Colonic mucosa (tissue), 4 donors: ENCODE results near the gene NDUFS3. TPM values are rescaled to one million over a fixed set of nuclear protein-coding genes. Genes with fewer than 3 reads are reported as not detected.

Experiments
- DNase-seq: peaks from one replicate; pipeline ENCODE4 v3.0.0-alpha.2; 2020
- H3K27ac ChIP-seq: fragments of 200-600 bp; one replicate; pipeline ENCODE4 v1.8.0; 2021
- H3K27me3 ChIP-seq: fragments of 200-600 bp; one replicate; pipeline ENCODE4 v1.8.0; 2021
- H3K36me3 ChIP-seq: fragments of 200-600 bp; one replicate; pipeline ENCODE4 v1.8.0; 2021
- H3K4me1 ChIP-seq: fragments of 200-600 bp; one replicate; pipeline ENCODE4 v1.8.0; 2021; ENCODE audit warnings: mild to moderate bottlenecking
- H3K4me3 ChIP-seq: fragments of 200-600 bp; one replicate; pipeline ENCODE4 v1.8.0; 2021
- H3K9ac ChIP-seq, 2 donors: one replicate each; pipeline ENCODE4 v1.7.0; 2013; ENCODE audit warnings: control low read depth in 2 of 2, low read depth in 2 of 2, low read length in 2 of 2
- H3K9me3 ChIP-seq: fragments of 200-600 bp; one replicate; pipeline ENCODE4 v1.8.0; 2021
- intact Hi-C: fragments of 100-400 bp; cut with DNase I; formaldehyde crosslinking; loops from one replicate; pipeline ENCODE4 v1.14.1; 2022
- total RNA-seq, 2 donors: library from RNA; stranded (reverse); fragmentation: NEBNext Ultra II Directional in 1 of 2; extraction: Animal tissue kit (Norgen Biotek cat#: 25700) in 1 of 2; gene quantifications; one replicate each; pipeline ENCODE4 v1.2.1, GENCODE V29; 2021
- TF ChIP-seq, protein P1 (sequence below): fragments of 200-600 bp; IDR thresholded peaks from one replicate; pipeline ENCODE4 v1.8.0; 2022; ENCODE audit warnings: antibody characterized with exemption, mild to moderate bottlenecking
- donor health status: healthy.
- donor health status: DM: no; HTN: no; CAD: no.
- donor health status: DM: no; HTN: no; CAD: no.

NDUFS3 gene
- total RNA-seq, 2 donors from 2014 or later = 228 to 266 TPM

DNA sequence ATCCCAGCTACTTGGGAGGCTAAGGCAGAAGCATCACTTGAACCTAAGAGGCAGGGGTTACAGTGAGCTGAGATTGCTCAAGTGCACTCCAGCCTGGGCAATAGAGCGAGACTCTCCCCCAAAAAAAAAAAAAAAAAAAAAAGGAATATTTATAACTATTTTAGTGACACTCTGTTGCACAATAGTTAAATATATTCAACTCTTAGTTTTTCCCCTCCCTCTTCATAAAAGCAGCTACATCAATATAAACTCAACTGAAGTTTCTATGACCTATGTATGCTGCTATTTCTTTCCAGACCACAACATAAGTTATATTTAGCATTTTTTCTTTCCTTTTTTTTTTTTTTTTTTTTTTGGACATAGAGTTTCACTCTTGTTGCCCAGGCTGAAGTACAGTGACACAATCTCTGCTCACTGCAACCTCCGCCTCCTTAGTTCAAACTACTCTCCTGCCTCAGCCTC, 45.2 kb upstream of the NDUFS3 start:
- no peaks in the 10 kb centered on the region for H3K36me3 ChIP-seq

DNA sequence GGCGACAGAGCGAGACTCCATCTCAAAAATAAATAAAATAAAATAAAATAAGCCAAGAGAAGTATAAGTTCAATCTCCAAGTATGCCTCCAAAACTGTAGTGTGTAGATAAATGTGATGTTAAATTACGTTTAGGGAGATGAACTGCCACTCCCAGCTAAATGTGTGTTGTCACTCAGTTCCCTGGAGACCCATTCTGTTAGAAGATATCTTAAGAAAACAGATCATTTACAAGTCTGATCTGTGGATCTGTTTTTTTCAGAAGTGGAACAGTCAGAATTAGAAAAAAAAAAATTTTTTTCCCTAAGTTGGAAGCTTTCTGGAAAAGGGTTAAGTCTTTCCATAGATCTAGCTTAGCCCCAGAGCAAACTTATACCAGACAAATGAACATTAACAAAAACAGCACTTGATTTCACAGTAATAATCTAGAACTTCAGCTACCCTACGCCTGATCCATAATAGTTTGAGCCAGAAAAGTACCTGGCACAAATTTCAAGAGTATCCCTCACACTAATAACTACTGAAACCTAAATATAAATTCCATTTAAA, 44.1 kb upstream of the NDUFS3 start:
- Histone ChIP-seq H3K4me3 (no peak overlapping the region), H3K27ac (no peak overlapping the region), H3K4me1 (peaks cover 8% of the 10 kb centered on the region), H3K36me3 (no peaks in the 10 kb centered on the region), H3K27me3 (no peaks in the 10 kb centered on the region), H3K9me3 (no peaks in the 10 kb centered on the region), H3K9ac (no peak overlapping the region)
- TF ChIP-seq, protein P1, sequence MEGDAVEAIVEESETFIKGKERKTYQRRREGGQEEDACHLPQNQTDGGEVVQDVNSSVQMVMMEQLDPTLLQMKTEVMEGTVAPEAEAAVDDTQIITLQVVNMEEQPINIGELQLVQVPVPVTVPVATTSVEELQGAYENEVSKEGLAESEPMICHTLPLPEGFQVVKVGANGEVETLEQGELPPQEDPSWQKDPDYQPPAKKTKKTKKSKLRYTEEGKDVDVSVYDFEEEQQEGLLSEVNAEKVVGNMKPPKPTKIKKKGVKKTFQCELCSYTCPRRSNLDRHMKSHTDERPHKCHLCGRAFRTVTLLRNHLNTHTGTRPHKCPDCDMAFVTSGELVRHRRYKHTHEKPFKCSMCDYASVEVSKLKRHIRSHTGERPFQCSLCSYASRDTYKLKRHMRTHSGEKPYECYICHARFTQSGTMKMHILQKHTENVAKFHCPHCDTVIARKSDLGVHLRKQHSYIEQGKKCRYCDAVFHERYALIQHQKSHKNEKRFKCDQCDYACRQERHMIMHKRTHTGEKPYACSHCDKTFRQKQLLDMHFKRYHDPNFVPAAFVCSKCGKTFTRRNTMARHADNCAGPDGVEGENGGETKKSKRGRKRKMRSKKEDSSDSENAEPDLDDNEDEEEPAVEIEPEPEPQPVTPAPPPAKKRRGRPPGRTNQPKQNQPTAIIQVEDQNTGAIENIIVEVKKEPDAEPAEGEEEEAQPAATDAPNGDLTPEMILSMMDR = no peak
- no peak for DNase-seq
- intact Hi-C loops = no loop called here

More for the DNA sequence above, 45.2 kb upstream of the NDUFS3 start:
- no peaks in the 10 kb centered on the region for H3K9me3 ChIP-seq
- intact Hi-C loops = no loop called here
- H3K4me1 ChIP-seq = peaks cover 5% of the 10 kb centered on the region
- no peak overlapping the region for H3K27ac ChIP-seq
- TF ChIP-seq, protein P1 = no peak
- H3K27me3 ChIP-seq = no peaks in the 10 kb centered on the region
- no peak overlapping the region for H3K4me3 ChIP-seq
- H3K9ac ChIP-seq = no peak overlapping the region
- DNase-seq = no peak

DNA sequence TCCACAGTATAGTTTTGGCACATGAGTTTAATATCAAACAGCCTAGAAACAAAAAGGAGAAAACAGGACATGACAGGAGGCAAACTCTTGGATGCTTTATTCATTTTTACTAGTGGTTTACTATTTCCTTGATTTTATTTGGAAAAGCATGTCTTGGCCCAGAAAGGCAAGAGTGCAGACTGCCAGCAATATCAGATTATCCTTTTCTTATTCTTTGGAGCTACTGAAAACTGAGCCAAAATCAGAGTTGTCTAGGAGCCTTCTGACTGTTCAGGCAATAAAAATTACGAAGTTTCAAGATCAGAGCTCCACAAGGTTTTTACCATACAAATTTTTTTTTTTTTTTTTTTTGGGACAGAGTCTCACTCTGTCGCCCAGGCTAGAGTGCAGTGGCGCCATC, 42.0 kb upstream of the NDUFS3 start:
- intact Hi-C loops = no loop called here
- no peak overlapping the region for H3K4me3 ChIP-seq
- no peak overlapping the region for H3K9ac ChIP-seq
- TF ChIP-seq, protein P1 = no peak
- DNase-seq = no peak
- H3K4me1 ChIP-seq = peaks cover 15% of the 10 kb centered on the region
- H3K36me3 ChIP-seq = no peaks in the 10 kb centered on the region
- H3K27me3 ChIP-seq = no peaks in the 10 kb centered on the region
- H3K27ac ChIP-seq = no peak overlapping the region
- H3K9me3 ChIP-seq = no peaks in the 10 kb centered on the region

DNA sequence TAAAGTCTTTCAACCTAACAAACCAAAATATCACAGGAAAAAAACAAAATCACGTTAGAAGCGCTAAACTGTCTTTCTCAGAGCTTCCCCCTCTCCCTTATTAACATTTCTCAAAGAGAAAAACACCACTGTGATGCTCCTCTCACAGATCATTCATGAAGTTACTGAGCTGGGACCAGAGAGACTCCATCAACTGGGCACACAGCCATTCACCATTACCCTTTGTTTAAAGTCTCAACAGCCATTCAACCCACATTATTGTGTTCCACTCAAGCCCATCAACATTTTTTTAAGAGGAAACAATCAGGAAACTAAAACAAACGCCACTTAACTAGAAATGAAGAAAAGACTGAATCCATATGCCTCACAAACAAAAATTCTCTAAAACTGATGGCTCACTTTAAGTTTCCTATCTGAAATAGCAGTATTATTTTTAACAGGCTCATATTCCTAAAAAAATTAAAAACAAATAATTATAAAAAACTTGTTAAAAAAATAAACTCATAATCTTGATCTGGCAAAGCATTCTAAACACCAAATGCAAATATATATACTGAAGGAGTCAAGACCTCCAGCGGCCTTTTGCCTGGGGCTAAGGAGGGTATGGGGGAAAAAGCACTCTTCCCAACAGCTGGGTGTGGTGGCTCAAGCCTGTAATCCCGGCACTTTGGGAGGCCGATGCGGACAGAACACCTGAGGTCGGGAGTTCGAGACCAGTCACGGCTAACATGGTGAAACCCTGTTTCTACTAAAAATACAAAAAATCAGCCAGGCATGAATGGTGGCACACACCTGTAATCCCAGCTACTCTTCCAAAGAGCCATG, 39.9 kb upstream of the NDUFS3 start:
- H3K9ac ChIP-seq = no peak overlapping the region
- intact Hi-C loops = no loop called here
- no peaks in the 10 kb centered on the region for H3K27me3 ChIP-seq
- H3K4me3 ChIP-seq = no peak overlapping the region
- TF ChIP-seq, protein P1 = no peak
- no peaks in the 10 kb centered on the region for H3K36me3 ChIP-seq
- H3K9me3 ChIP-seq = no peaks in the 10 kb centered on the region
- no peak overlapping the region for H3K27ac ChIP-seq
- H3K4me1 ChIP-seq = peaks cover 15% of the 10 kb centered on the region
- DNase-seq = no peak

DNA sequence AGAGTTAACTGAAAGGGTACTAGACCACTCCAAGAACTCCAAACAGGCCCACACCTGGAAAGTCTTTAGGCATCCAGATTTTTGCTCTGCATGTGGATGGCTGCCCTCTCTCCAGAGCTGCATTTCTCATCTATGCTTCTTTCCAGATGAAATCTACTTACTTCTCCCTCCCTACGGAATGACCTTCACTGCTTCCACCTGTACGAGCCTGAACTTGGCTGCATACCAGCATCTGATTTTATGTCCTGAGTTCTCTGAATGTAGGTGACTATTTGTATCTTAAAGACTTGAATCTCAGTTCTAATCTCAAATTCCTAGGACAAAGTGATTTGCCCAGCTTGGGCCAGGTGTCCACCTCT, 39.2 kb upstream of the NDUFS3 start:
- no peak for DNase-seq
- TF ChIP-seq, protein P1 = no peak
- peaks cover 15% of the 10 kb centered on the region for H3K4me1 ChIP-seq
- H3K9ac ChIP-seq = peak overlapping the region in 1 of 2 donors; percentile 3
- H3K27me3 ChIP-seq = no peaks in the 10 kb centered on the region
- intact Hi-C loops = loop anchor here (10.0 kb wide), 1 partner anchor 65 kb away; no protein-coding TSS in a partner anchor
- H3K4me3 ChIP-seq = no peak overlapping the region
- no peaks in the 10 kb centered on the region for H3K9me3 ChIP-seq
- no peaks in the 10 kb centered on the region for H3K36me3 ChIP-seq
- H3K27ac ChIP-seq = no peak overlapping the region
